Upper lobe of left lung (tissue), 4 donors: ENCODE data around the gene HES2.

Source experiments
- CTCF ChIP-seq, 6 experiments: fragments of 450-650 bp in 4 of 6; fragments of 200-600 bp in 2 of 6; sonication (generic) in 2 of 6; IDR thresholded peaks; one replicate each; pipeline ENCODE4 v1.5.1; 2016 to 2019; ENCODE audit warnings: antibody characterized with exemption in 6 of 6
- EP300 ChIP-seq, 4 donors: sonication (generic); formaldehyde crosslinking; IDR thresholded peaks; one replicate each; pipeline ENCODE4 v1.5.1; 2017; ENCODE audit warnings: antibody characterized with exemption in 4 of 4, control low read depth in 2 of 4

- TF ChIP-seq CTCF (IDR thresholded peaks at IDR 0.05), result no peak
- no peak for TF ChIP-seq EP300 (IDR thresholded peaks at IDR 0.05)
These were observed 24.7 kb upstream of the HES2 start for GRCh38 chr1:6444377-6444776.
